ENCODE results near the gene ATP5F1D. TPM values are rescaled to one million over a fixed set of nuclear protein-coding genes. Genes with fewer than 3 reads are reported as not detected.

The ATP5F1D gene
- total and polyA plus RNA-seq, 2 of the 13 experiments (the other 11 are each of a cell fraction or from before 2014, with no cell fraction given), result 39.4 to 78.7 TPM

DNA sequence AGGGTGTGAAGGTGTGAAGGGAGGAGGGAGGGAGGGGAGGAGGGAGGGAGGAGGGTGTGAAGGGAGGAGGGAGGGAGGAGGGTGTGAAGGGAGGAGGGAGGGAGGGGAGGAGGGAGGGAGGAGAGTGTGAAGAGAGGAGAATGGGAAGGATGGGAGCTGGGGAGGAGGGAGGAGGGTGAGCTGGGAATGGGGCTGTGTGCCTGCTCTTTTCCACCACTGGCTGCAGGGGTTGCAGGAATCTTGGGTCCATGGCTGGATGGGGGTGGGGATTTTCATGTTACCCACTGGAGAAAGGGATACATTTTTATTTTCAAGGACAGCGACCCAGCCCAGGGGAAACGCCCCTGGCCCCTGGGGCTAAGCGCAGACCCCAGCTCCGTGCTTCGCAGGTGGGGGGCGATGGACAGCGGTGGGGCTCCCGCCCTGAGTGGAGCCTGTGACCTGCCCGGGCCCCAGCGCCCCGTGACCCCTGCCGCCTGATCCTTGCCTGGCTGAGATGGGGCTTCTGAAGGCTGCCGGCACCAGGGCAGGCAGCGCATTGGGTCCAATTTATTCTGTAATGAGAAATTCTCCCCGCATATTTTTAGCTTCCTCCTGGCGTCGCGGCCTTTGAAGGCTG, 41.1 kb downstream of the ATP5F1D start (continued):
- no peak for TF ChIP-seq TCF7 (IDR thresholded peaks at IDR 0.05; ENCODE audit: low read depth)
- peak; percentile 82 for TF ChIP-seq HNRNPK (IDR thresholded peaks at IDR 0.05; ENCODE audit: low read depth, low read length, poor library complexity, severe bottlenecking)
- no peak for TF ChIP-seq ZNF569 (CRISPR knock-in tag; IDR thresholded peaks at IDR 0.05; ENCODE audit: borderline replicate concordance)
- no peak for TF ChIP-seq ZNF619 (CRISPR knock-in tag; IDR thresholded peaks at IDR 0.05)
- no peak for TF ChIP-seq ZNF792 (CRISPR knock-in tag; IDR thresholded peaks at IDR 0.05)
- TF ChIP-seq ZNF777 (CRISPR knock-in tag; IDR thresholded peaks at IDR 0.05), result no peak
- TF ChIP-seq TIGD3 (CRISPR knock-in tag; IDR thresholded peaks at IDR 0.05; ENCODE audit: borderline replicate concordance), result no peak
- TF ChIP-seq MBD4 (IDR thresholded peaks at IDR 0.05; ENCODE audit: borderline replicate concordance, low read length), result no peak
- TF ChIP-seq, protein P1, sequence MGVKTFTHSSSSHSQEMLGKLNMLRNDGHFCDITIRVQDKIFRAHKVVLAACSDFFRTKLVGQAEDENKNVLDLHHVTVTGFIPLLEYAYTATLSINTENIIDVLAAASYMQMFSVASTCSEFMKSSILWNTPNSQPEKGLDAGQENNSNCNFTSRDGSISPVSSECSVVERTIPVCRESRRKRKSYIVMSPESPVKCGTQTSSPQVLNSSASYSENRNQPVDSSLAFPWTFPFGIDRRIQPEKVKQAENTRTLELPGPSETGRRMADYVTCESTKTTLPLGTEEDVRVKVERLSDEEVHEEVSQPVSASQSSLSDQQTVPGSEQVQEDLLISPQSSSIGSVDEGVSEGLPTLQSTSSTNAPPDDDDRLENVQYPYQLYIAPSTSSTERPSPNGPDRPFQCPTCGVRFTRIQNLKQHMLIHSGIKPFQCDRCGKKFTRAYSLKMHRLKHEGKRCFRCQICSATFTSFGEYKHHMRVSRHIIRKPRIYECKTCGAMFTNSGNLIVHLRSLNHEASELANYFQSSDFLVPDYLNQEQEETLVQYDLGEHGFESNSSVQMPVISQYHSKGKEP (CRISPR knock-in tag; IDR thresholded peaks at IDR 0.05), result no peak
- TF ChIP-seq RARA (CRISPR knock-in tag; IDR thresholded peaks at IDR 0.05), result no peak
- TF ChIP-seq, protein P2, sequence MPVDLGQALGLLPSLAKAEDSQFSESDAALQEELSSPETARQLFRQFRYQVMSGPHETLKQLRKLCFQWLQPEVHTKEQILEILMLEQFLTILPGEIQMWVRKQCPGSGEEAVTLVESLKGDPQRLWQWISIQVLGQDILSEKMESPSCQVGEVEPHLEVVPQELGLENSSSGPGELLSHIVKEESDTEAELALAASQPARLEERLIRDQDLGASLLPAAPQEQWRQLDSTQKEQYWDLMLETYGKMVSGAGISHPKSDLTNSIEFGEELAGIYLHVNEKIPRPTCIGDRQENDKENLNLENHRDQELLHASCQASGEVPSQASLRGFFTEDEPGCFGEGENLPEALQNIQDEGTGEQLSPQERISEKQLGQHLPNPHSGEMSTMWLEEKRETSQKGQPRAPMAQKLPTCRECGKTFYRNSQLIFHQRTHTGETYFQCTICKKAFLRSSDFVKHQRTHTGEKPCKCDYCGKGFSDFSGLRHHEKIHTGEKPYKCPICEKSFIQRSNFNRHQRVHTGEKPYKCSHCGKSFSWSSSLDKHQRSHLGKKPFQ (CRISPR knock-in tag; IDR thresholded peaks at IDR 0.05; ENCODE audit: insufficient replicate concordance), result no peak
- peak; percentile 90 for TF ChIP-seq ZNF263 (CRISPR knock-in tag; IDR thresholded peaks at IDR 0.05)
- TF ChIP-seq PCBP2 (optimal IDR thresholded peaks at IDR 0.05; ENCODE audit: low read depth, low read length, poor library complexity, severe bottlenecking), result peak; percentile 96
- no peak for TF ChIP-seq HNF1A (IDR thresholded peaks at IDR 0.05; ENCODE audit: low read depth)
- no peak for TF ChIP-seq HNF1A (CRISPR knock-in tag; IDR thresholded peaks at IDR 0.05; ENCODE audit: borderline replicate concordance)
- TF ChIP-seq SP4 (CRISPR knock-in tag; IDR thresholded peaks at IDR 0.05), result no peak

Data from HepG2 (cell line).